OCI-LY1 (cell line): Measurements from ENCODE around the gene IL1F10.

Source experiments
- CTCF ChIP-seq: fragments of 200-600 bp; sonication (generic), shearing (Covaris generic); IDR thresholded peaks from 2 replicates; pipeline ENCODE4 v1.5.1; 2017; ENCODE audit warnings: mild to moderate bottlenecking, antibody characterized with exemption, low read length, moderate library complexity, mixed read lengths
- EZH2 ChIP-seq: fragments of 200-600 bp; sonication (generic), shearing (Covaris generic); IDR thresholded peaks from 2 replicates; pipeline ENCODE4 v1.8.0; 2017; ENCODE audit warnings: borderline replicate concordance, mixed run types, mild to moderate bottlenecking, antibody characterized with exemption, low read length, moderate library complexity, mixed read lengths

- TF ChIP-seq CTCF (no peak), EZH2 (no peak)
These were observed 9.3 kb downstream of the IL1F10 start for GRCh38 chr2:113076954-113077669.
